DOHH2 (cell line): ENCODE results near the gene CHCHD6.

Experiments used
- CTCF ChIP-seq: fragments of 200-600 bp; sonication (generic); IDR thresholded peaks from one replicate; pipeline ENCODE4 v1.5.1; 2014; ENCODE audit warnings: antibody characterized with exemption, mild to moderate bottlenecking, low read depth, low read length; ENCODE audit not compliant: poor library complexity, severe bottlenecking
- EZH2phosphoT487 ChIP-seq: fragments of 200-600 bp; sonication (generic); IDR thresholded peaks from 2 replicates; pipeline ENCODE4 v1.6.1; 2017; ENCODE audit warnings: borderline replicate concordance, mild to moderate bottlenecking, antibody characterized with exemption, low read length, moderate library complexity, mixed read lengths

GRCh38 chr3:126968391-126969390 is 264.7 kb downstream of the CHCHD6 start:
- TF ChIP-seq CTCF, result no peak
- TF ChIP-seq EZH2phosphoT487, result no peak
